Stimulated activated CD8-positive, alpha-beta memory T cell treated with anti-CD3 and anti-CD28 coated beads, Interleukin-7, amount 100 ng/mL, for 48 hours (primary cell): ENCODE measurements around the gene HRNR.

Experiments used
- DNase-seq, 2 donors: peaks; one replicate each; pipeline ENCODE4 v3.0.0-alpha.2; 2020; ENCODE audit warnings: low read depth in 1 of 2; ENCODE audit errors: extremely low read depth in 1 of 2

Gene HRNR

GRCh38 chr1:152189657-152190442 lies 34.1 kb downstream of the HRNR start:
- DNase-seq: peak; percentile 26 to 56

- peak; percentile 56 to 71 for DNase-seq
These were observed 35.1 kb downstream of the HRNR start for GRCh38 chr1:152188673-152189591.

GRCh38 chr1:152186556-152187285 lies 37.3 kb downstream of the HRNR start:
- no peak for DNase-seq

GRCh38 chr1:152185544-152186391 lies 38.2 kb downstream of the HRNR start:
- no peak for DNase-seq

- no peak for DNase-seq
These were observed 41.0 kb downstream of the HRNR start for GRCh38 chr1:152182944-152183361.

GRCh38 chr1:152182431-152182830 lies 41.6 kb downstream of the HRNR start:
- DNase-seq: no peak

GRCh38 chr1:152179566-152179965 lies 44.4 kb downstream of the HRNR start:
- no peak for DNase-seq

GRCh38 chr1:152170287-152170905 lies 53.6 kb downstream of the HRNR start:
- DNase-seq: no peak

- no peak for DNase-seq
These were observed 54.5 kb downstream of the HRNR start for GRCh38 chr1:152169366-152170025.

GRCh38 chr1:152168535-152168868 lies 55.5 kb downstream of the HRNR start:
- DNase-seq: no peak

GRCh38 chr1:152167835-152168534 lies 56.0 kb downstream of the HRNR start:
- DNase-seq: no peak

- DNase-seq: no peak
These were observed 57.0 kb downstream of the HRNR start for GRCh38 chr1:152166966-152167365.

GRCh38 chr1:152165286-152166077 lies 58.5 kb downstream of the HRNR start:
- DNase-seq: no peak

GRCh38 chr1:152164517-152165136 lies 59.4 kb downstream of the HRNR start:
- no peak for DNase-seq

- DNase-seq: no peak
These were observed 61.1 kb downstream of the HRNR start for GRCh38 chr1:152162792-152163463.
